Measurements from ENCODE around the gene COPG2. TPM values are rescaled to one million over a fixed set of nuclear protein-coding genes. Genes with fewer than 3 reads are reported as not detected.

COPG2 gene
- total and polyA plus RNA-seq, 2 donors (not counting 1 experiment from before 2014, with no cell fraction given), result 47.8 to 52.4 TPM

- Histone ChIP-seq H2AFZ (ENCODE audit: low read length) (peak overlapping the region; percentile 39), H4K20me1 (ENCODE audit: control insufficient read depth, extremely low read depth, insufficient read depth, low read length) (no peaks in the 10 kb centered on the region), H3K36me3 (ENCODE audit: control insufficient read depth, insufficient read depth, low read length) (no peaks in the 10 kb centered on the region), H3K4me1 (ENCODE audit: control insufficient read depth, extremely low read depth, insufficient read depth, low read length) (peaks cover 4% of the 10 kb centered on the region), H3K27me3 (ENCODE audit: control insufficient read depth, insufficient read depth, low read length) (no peaks in the 10 kb centered on the region), H3K4me2 (ENCODE audit: extremely low read depth, insufficient read depth, low read length) (peak overlapping the region; percentile 51), H3K79me2 (ENCODE audit: control insufficient read depth, insufficient read depth, low read length) (peaks cover 10% of the 10 kb centered on the region), H3K9me3 (ENCODE audit: control insufficient read depth, insufficient read depth, low read depth, low read length) (no peaks in the 10 kb centered on the region), H3K27ac (ENCODE audit: insufficient read depth, low read length) (peak overlapping the region; percentile 23), H3K4me3 (replicated peaks in 1 of 4; ENCODE audit: control extremely low read depth in 1 of 4, insufficient read depth in 1 of 4, low read depth in 3 of 4, low read length in 4 of 4) (no peak overlapping the region), H3K9ac (ENCODE audit: insufficient read depth, low read length) (no peak overlapping the region)
- TF ChIP-seq EZH2 (IDR thresholded peaks at IDR 0.05; ENCODE audit: low read length, missing control alignments), result no peak
- TF ChIP-seq, protein P1, sequence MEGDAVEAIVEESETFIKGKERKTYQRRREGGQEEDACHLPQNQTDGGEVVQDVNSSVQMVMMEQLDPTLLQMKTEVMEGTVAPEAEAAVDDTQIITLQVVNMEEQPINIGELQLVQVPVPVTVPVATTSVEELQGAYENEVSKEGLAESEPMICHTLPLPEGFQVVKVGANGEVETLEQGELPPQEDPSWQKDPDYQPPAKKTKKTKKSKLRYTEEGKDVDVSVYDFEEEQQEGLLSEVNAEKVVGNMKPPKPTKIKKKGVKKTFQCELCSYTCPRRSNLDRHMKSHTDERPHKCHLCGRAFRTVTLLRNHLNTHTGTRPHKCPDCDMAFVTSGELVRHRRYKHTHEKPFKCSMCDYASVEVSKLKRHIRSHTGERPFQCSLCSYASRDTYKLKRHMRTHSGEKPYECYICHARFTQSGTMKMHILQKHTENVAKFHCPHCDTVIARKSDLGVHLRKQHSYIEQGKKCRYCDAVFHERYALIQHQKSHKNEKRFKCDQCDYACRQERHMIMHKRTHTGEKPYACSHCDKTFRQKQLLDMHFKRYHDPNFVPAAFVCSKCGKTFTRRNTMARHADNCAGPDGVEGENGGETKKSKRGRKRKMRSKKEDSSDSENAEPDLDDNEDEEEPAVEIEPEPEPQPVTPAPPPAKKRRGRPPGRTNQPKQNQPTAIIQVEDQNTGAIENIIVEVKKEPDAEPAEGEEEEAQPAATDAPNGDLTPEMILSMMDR (conservative IDR thresholded peaks at IDR 0.05 in 1 of 2, IDR thresholded peaks at IDR 0.05 in 1 of 2; ENCODE audit: low read depth in 1 of 2, low read length in 2 of 2), result no peak
- DNase-seq (ENCODE audit: low read depth in 2 of 2), result peak; percentile 1 to 27
Observed at GRCh38 chr7:130488392-130489139, 180.0 kb downstream of the COPG2 start.

DNA sequence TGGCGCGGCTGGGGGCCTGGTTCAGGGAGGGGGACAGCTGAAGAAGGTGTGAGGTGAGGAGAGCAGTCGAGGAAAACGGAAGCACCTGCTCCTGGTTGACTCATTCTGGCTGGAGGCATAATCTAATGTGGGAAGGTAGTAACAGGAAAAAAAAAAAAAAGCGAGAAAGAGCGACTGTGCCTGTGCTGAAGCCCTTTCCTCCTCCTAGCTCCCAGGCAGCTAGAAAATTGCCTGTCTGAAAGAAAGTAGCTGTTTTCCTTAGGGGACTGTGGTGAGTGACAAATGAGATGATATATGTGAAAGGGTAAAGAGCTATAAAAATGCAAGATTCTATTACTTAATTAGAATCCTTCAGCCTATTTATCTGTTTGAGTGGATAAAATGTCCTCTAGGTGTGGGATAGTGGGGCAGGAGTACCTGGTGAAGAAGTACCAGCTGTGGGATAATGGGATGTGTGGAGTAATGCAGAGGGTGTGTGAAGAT, 181.6 kb downstream of the COPG2 start:
- Histone ChIP-seq H3K4me1 (ENCODE audit: control insufficient read depth, extremely low read depth, insufficient read depth, low read length) (peaks cover 4% of the 10 kb centered on the region), H3K79me2 (ENCODE audit: control insufficient read depth, insufficient read depth, low read length) (no peaks in the 10 kb centered on the region), H3K9me3 (ENCODE audit: control insufficient read depth, insufficient read depth, low read depth, low read length) (no peaks in the 10 kb centered on the region), H3K4me2 (ENCODE audit: extremely low read depth, insufficient read depth, low read length) (no peak overlapping the region), H3K36me3 (ENCODE audit: control insufficient read depth, insufficient read depth, low read length) (no peaks in the 10 kb centered on the region), H3K4me3 (replicated peaks in 1 of 4; ENCODE audit: control extremely low read depth in 1 of 4, insufficient read depth in 1 of 4, low read depth in 3 of 4, low read length in 4 of 4) (no peak overlapping the region), H2AFZ (ENCODE audit: low read length) (no peak overlapping the region), H3K27me3 (ENCODE audit: control insufficient read depth, insufficient read depth, low read length) (no peaks in the 10 kb centered on the region), H3K27ac (ENCODE audit: insufficient read depth, low read length) (no peak overlapping the region), H3K9ac (ENCODE audit: insufficient read depth, low read length) (no peak overlapping the region), H4K20me1 (ENCODE audit: control insufficient read depth, extremely low read depth, insufficient read depth, low read length) (no peaks in the 10 kb centered on the region)
- DNase-seq (ENCODE audit: low read depth in 2 of 2), result no peak
- TF ChIP-seq EZH2 (IDR thresholded peaks at IDR 0.05; ENCODE audit: low read length, missing control alignments), result no peak
- TF ChIP-seq, protein P1 (conservative IDR thresholded peaks at IDR 0.05 in 1 of 2, IDR thresholded peaks at IDR 0.05 in 1 of 2; ENCODE audit: low read depth in 1 of 2, low read length in 2 of 2), result no peak

DNA sequence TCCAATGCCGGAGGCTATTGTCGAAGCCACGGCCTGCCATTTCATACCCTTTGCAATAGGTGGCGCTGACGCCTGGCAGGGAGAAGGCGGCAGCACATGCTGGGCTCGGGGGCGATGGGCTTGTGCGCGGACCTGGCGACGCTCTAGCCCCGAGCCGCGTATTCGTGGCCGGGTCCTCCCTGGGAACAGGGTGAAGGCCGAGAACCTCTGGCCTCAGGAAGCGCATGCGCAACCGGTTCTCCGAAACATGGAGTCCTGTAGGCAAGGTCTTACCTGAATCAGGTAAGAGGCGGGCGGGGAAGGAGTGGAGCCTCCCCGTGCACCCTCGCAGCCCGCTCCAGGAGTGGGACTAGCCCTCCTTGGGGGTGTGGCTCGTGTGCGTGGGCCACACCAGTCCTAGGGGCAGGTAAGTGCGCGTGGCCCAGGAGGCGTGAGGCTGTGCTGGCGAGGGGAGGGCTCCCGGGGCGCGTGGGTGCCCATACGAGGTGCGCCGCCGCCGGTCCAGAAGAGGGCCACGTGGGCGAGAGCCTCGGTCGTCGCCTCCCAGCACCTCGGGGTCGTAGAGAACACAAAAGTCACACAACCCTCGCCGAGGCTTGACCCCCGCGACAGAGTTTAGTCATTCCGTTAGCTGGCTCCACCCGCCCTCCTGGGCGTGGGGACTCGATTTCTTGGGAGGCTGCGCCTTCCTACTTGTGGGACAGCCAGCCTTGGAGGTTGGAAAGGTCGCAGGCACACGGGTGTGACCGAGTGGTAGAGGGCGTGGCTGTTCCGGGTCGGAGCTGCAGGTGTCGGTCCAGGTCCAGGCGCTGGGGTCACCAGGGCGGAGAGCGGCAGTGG, 182.2 kb downstream of the COPG2 start:
- Histone ChIP-seq H3K79me2 (ENCODE audit: control insufficient read depth, insufficient read depth, low read length) (no peaks in the 10 kb centered on the region), H3K36me3 (ENCODE audit: control insufficient read depth, insufficient read depth, low read length) (no peaks in the 10 kb centered on the region), H3K4me2 (ENCODE audit: extremely low read depth, insufficient read depth, low read length) (no peak overlapping the region), H4K20me1 (ENCODE audit: control insufficient read depth, extremely low read depth, insufficient read depth, low read length) (no peaks in the 10 kb centered on the region), H3K27ac (ENCODE audit: insufficient read depth, low read length) (no peak overlapping the region), H3K9ac (ENCODE audit: insufficient read depth, low read length) (no peak overlapping the region), H3K27me3 (ENCODE audit: control insufficient read depth, insufficient read depth, low read length) (no peaks in the 10 kb centered on the region), H3K4me3 (replicated peaks in 1 of 4; ENCODE audit: control extremely low read depth in 1 of 4, insufficient read depth in 1 of 4, low read depth in 3 of 4, low read length in 4 of 4) (peak overlapping the region in 1 of 4 experiments; percentile 4), H3K4me1 (ENCODE audit: control insufficient read depth, extremely low read depth, insufficient read depth, low read length) (peaks cover 4% of the 10 kb centered on the region), H3K9me3 (ENCODE audit: control insufficient read depth, insufficient read depth, low read depth, low read length) (no peaks in the 10 kb centered on the region), H2AFZ (ENCODE audit: low read length) (no peak overlapping the region)
- peak in 1 of 2 donors; percentile 17 for DNase-seq (ENCODE audit: low read depth in 2 of 2)
- TF ChIP-seq, protein P1 (conservative IDR thresholded peaks at IDR 0.05 in 1 of 2, IDR thresholded peaks at IDR 0.05 in 1 of 2; ENCODE audit: low read depth in 1 of 2, low read length in 2 of 2), result peak in 1 of 2 donors; percentile 49
- no peak for TF ChIP-seq EZH2 (IDR thresholded peaks at IDR 0.05; ENCODE audit: low read length, missing control alignments)

All from fibroblast of lung (primary cell).